ENCODE measurements around the gene BECN2.

Gene BECN2

DNA sequence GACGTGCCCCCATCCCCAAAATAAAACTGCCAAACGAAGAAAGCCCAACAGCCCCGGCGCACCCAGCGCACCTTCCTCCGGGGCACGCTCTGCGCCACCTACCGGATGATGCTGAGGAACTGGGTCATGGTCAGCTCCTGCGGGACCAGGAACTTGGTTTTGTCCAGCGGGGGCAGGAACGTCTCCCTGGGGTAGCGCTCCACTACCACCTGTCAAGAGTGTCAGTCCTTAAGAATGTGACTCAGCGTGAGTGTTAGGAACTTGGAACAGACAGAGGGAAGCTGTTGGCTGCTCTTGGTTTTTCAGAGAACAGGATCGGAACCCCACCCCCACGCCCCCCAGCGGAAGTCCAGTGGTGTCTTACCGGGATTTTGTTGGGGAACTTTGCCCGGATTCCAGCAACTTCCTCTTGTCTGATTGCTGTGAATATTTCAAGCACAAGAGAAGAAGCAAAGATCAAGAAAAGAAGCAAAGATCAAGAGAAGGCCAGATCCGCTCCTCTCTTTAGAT lies 40.9 kb downstream of the BECN2 start:
- no peak for TF ChIP-seq TAF1 (IDR thresholded peaks at IDR 0.05; ENCODE audit: low read depth)
- TF ChIP-seq FOXM1 (IDR thresholded peaks at IDR 0.05; ENCODE audit: borderline replicate concordance, low read depth) = no peak
- TF ChIP-seq YY1 (IDR thresholded peaks at IDR 0.05; ENCODE audit: low read depth) = no peak

DNA sequence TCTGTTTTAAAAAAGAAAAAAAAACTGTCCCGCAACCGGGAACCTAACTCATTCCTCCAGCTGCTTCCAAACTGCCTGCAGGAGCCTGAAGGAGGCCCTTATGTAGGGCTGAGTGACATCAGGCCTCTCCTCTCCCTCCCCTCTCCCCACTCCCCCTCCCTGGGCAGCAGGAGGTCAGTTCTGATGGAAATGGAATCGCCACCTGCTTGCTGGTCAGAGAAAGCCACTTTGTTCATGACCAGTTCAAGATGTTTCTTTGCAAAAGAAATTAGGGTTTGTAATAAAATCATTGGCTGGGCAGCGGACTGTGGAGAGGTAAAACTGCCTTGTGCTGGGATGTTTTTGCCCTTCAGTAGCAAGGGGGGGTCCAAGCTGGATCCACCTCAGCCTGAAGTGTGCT lies 41.5 kb downstream of the BECN2 start, which contains the start of gene MAP1LC3C:
TSS of gene MAP1LC3C (minus strand) at position 73 of the 400 bp plus-strand sequence. CDS start 90 bp downstream, outside the sequence.
- TF ChIP-seq, protein P1, sequence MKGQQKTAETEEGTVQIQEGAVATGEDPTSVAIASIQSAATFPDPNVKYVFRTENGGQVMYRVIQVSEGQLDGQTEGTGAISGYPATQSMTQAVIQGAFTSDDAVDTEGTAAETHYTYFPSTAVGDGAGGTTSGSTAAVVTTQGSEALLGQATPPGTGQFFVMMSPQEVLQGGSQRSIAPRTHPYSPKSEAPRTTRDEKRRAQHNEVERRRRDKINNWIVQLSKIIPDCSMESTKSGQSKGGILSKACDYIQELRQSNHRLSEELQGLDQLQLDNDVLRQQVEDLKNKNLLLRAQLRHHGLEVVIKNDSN (IDR thresholded peaks at IDR 0.05) = no peak
- no peak for TF ChIP-seq TCF12 (IDR thresholded peaks at IDR 0.05; ENCODE audit: low read depth)
- TF ChIP-seq, protein P2, sequence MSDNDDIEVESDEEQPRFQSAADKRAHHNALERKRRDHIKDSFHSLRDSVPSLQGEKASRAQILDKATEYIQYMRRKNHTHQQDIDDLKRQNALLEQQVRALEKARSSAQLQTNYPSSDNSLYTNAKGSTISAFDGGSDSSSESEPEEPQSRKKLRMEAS (IDR thresholded peaks at IDR 0.05) = no peak
- TF ChIP-seq YY1 (IDR thresholded peaks at IDR 0.05; ENCODE audit: low read depth) = no peak
- TF ChIP-seq, protein P3, sequence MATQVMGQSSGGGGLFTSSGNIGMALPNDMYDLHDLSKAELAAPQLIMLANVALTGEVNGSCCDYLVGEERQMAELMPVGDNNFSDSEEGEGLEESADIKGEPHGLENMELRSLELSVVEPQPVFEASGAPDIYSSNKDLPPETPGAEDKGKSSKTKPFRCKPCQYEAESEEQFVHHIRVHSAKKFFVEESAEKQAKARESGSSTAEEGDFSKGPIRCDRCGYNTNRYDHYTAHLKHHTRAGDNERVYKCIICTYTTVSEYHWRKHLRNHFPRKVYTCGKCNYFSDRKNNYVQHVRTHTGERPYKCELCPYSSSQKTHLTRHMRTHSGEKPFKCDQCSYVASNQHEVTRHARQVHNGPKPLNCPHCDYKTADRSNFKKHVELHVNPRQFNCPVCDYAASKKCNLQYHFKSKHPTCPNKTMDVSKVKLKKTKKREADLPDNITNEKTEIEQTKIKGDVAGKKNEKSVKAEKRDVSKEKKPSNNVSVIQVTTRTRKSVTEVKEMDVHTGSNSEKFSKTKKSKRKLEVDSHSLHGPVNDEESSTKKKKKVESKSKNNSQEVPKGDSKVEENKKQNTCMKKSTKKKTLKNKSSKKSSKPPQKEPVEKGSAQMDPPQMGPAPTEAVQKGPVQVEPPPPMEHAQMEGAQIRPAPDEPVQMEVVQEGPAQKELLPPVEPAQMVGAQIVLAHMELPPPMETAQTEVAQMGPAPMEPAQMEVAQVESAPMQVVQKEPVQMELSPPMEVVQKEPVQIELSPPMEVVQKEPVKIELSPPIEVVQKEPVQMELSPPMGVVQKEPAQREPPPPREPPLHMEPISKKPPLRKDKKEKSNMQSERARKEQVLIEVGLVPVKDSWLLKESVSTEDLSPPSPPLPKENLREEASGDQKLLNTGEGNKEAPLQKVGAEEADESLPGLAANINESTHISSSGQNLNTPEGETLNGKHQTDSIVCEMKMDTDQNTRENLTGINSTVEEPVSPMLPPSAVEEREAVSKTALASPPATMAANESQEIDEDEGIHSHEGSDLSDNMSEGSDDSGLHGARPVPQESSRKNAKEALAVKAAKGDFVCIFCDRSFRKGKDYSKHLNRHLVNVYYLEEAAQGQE (IDR thresholded peaks at IDR 0.05; ENCODE audit: low read depth) = no peak
- TF ChIP-seq TAF1 (IDR thresholded peaks at IDR 0.05; ENCODE audit: low read depth) = no peak
- TF ChIP-seq RAD21 (IDR thresholded peaks at IDR 0.05; ENCODE audit: low read depth) = no peak
- no peak for TF ChIP-seq TEAD4 (IDR thresholded peaks at IDR 0.05)
- no peak for TF ChIP-seq NFIC (IDR thresholded peaks at IDR 0.05)
- TF ChIP-seq CREB1 (IDR thresholded peaks at IDR 0.05; ENCODE audit: low read depth) = no peak
- no peak for TF ChIP-seq CEBPB (IDR thresholded peaks at IDR 0.05)
- TF ChIP-seq FOXM1 (IDR thresholded peaks at IDR 0.05; ENCODE audit: borderline replicate concordance, low read depth) = no peak
- TF ChIP-seq EGR1 (IDR thresholded peaks at IDR 0.05) = no peak
- no peak for TF ChIP-seq ZBTB7A (IDR thresholded peaks at IDR 0.05; ENCODE audit: low read depth)
- no peak for TF ChIP-seq EP300 (IDR thresholded peaks at IDR 0.05; ENCODE audit: borderline replicate concordance)

DNA sequence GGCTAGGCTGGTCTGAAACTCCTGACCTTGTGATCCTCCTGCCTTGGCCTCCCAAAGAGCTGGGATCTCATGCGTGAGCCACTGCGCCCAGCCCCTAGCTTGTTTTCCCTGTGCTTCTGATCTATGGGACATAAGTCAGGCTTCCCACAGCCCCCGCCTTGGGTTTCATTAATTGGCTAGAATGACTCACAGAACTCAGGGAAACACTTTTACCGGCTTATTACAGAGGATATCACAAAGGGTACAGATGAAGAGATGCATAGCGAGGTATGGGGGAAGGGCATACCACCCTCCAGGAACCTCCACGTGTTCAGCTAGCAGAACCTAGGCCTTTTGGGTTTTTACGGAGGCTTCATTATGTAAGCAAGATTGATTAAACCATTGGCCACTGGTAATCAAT lies 42.9 kb downstream of the BECN2 start:
- TF ChIP-seq EP300 (IDR thresholded peaks at IDR 0.05; ENCODE audit: borderline replicate concordance) (no peak), TAF1 (IDR thresholded peaks at IDR 0.05; ENCODE audit: low read depth) (no peak), ZBTB7A (IDR thresholded peaks at IDR 0.05; ENCODE audit: low read depth) (no peak), EGR1 (IDR thresholded peaks at IDR 0.05) (no peak), TCF12 (IDR thresholded peaks at IDR 0.05; ENCODE audit: low read depth) (no peak), CEBPB (IDR thresholded peaks at IDR 0.05) (no peak), CREB1 (IDR thresholded peaks at IDR 0.05; ENCODE audit: low read depth) (no peak), NFIC (IDR thresholded peaks at IDR 0.05) (no peak), RAD21 (IDR thresholded peaks at IDR 0.05; ENCODE audit: low read depth) (no peak), TEAD4 (IDR thresholded peaks at IDR 0.05) (no peak), FOXM1 (IDR thresholded peaks at IDR 0.05; ENCODE audit: borderline replicate concordance, low read depth) (no peak), YY1 (IDR thresholded peaks at IDR 0.05; ENCODE audit: low read depth) (no peak)
- TF ChIP-seq, protein P3 (IDR thresholded peaks at IDR 0.05; ENCODE audit: low read depth) = no peak
- TF ChIP-seq, protein P2 (IDR thresholded peaks at IDR 0.05) = no peak
- TF ChIP-seq, protein P1 (IDR thresholded peaks at IDR 0.05) = no peak

DNA sequence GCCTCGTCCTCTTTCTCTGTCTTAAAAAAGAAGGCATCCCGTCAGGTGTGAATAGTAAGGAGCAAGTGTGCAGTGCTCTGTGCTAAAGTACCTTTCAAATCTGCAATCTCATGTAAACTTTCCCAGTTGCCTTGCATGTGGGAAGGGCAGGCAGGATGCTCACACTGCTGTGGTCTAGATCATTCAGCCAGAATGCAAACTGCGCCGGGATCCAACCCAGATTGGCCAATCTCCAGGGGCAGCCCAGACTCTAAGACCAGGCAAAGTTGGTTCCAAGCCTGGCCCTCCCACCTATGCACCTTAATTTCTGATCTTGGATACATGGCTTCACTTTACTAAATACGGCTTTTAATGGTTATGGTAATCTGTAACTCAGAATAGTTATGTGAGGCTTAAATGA lies 44.5 kb downstream of the BECN2 start:
- TF ChIP-seq YY1 (IDR thresholded peaks at IDR 0.05; ENCODE audit: low read depth) (no peak), FOXM1 (IDR thresholded peaks at IDR 0.05; ENCODE audit: borderline replicate concordance, low read depth) (no peak), TEAD4 (IDR thresholded peaks at IDR 0.05) (no peak), RAD21 (IDR thresholded peaks at IDR 0.05; ENCODE audit: low read depth) (no peak), EGR1 (IDR thresholded peaks at IDR 0.05) (no peak)
- TF ChIP-seq, protein P3 (IDR thresholded peaks at IDR 0.05; ENCODE audit: low read depth) = no peak
- TF ChIP-seq, protein P2 (IDR thresholded peaks at IDR 0.05) = no peak
- TF ChIP-seq, protein P1 (IDR thresholded peaks at IDR 0.05) = no peak

All from Ishikawa (cell line).